ENCODE data around the gene FAM13A. TPM values are rescaled to one million over a fixed set of nuclear protein-coding genes. Genes with fewer than 3 reads are reported as not detected.

Gene FAM13A
- total RNA-seq, 1 donor from 2014 or later, result 57.7 TPM

DNA sequence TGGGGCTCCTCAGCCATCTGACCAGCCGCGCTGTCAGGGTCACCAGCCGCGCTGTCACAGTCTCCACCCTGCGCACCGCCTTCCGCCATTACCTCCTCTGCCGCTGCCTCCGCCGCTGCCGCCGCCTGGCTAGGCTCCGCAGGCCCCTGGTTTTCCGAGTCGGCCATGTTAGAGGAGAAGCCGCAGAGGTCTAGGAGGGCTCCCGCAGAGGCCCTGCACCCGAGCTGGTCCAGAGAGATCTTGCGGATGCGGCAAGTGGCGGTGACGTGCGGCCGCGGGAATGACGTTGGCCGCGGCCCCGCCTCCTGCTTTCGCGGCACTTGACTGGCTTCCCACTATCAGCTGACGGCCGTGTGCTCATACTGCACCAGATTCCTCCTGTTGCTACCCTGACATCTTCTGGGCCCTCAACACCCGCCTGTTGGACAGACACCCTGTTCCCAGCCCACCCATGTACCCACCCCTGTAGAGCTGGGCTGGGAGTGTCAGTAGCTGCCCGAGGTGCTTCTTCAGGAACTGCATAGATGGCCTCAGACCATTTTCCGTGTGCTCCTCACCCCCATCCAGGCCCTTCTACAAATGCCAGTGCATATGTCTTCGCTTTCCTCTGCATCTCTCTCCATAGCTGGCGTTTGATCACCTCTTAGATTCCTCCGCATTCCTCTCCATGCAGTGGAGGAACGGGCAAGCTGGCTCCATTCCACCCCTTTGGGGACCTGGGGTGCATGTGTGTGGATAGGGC lies 359.2 kb downstream of the FAM13A start, which contains the start of gene NAP1L5:
TSS of gene NAP1L5 (minus strand) at position 242 of the 742 bp plus-strand sequence. CDS start at position 167, 75 bp downstream.
- no peak for DNase-seq (ENCODE audit: low spot score in 2 of 2, unreplicated experiment in 2 of 2)
- Mint-ChIP-seq H3K4me3 (peak within 1 kb of the TSS; percentile 80), H3K36me3 (no peaks in the 10 kb centered on the region), H3K9me3 (no peaks in the 10 kb centered on the region), H3K27me3 (ENCODE audit: low read depth) (no peaks in the 10 kb centered on the region), H3K4me1 (peaks cover 7% of the 10 kb centered on the region), H3K27ac (peak within 1 kb of the TSS; percentile 3)
- TF ChIP-seq, protein P1, sequence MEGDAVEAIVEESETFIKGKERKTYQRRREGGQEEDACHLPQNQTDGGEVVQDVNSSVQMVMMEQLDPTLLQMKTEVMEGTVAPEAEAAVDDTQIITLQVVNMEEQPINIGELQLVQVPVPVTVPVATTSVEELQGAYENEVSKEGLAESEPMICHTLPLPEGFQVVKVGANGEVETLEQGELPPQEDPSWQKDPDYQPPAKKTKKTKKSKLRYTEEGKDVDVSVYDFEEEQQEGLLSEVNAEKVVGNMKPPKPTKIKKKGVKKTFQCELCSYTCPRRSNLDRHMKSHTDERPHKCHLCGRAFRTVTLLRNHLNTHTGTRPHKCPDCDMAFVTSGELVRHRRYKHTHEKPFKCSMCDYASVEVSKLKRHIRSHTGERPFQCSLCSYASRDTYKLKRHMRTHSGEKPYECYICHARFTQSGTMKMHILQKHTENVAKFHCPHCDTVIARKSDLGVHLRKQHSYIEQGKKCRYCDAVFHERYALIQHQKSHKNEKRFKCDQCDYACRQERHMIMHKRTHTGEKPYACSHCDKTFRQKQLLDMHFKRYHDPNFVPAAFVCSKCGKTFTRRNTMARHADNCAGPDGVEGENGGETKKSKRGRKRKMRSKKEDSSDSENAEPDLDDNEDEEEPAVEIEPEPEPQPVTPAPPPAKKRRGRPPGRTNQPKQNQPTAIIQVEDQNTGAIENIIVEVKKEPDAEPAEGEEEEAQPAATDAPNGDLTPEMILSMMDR (IDR thresholded peaks at IDR 0.05; ENCODE audit: unreplicated experiment), result no peak

DNA sequence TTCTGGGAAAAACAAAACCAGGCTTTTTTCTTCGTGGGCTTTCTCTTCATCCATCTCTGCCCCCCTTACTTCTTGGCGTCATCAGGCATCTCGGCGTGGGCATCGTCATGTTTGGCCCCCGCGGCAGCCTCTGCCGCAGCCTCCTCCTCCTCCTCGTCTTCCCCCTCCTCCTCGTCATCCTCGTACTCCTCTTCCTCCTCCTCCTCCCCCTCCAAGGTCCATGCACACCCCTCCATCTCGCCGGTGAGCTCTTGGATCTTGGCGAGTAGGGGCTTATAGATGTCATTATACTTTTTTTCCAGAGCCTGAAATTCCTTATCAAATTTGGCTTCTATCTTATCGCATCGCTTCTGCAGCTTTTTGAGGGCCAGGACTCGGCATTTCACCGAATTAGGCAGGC lies 359.8 kb downstream of the FAM13A start:
- Mint-ChIP-seq H3K27me3 (ENCODE audit: low read depth) (no peaks in the 10 kb centered on the region), H3K9me3 (no peaks in the 10 kb centered on the region), H3K36me3 (no peaks in the 10 kb centered on the region), H3K27ac (no peak overlapping the region), H3K4me1 (peaks cover 7% of the 10 kb centered on the region), H3K4me3 (peak overlapping the region; percentile 80)
- DNase-seq (ENCODE audit: low spot score in 2 of 2, unreplicated experiment in 2 of 2), result no peak
- TF ChIP-seq, protein P1 (IDR thresholded peaks at IDR 0.05; ENCODE audit: unreplicated experiment), result no peak

DNA sequence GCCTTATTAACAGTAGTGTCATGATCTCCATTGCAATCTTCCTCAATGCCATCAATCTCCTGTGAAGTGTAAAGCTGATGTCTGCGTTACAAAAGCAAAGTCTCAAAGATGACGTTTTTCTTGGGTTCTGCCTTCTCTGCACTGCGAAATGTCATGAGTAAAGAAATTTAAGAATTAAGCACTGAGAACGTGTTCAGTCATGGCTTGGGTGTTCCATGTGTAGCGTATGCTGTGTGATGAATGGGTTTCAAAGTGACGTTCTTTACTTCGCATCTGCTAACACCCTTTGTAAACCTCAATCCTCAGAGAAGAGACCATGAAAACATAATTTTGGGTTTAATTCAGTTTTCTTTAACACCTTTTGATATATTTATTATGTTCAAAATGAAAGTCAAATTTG lies 360.4 kb downstream of the FAM13A start:
- Mint-ChIP-seq H3K4me3 (peak overlapping the region; percentile 80), H3K27ac (no peak overlapping the region), H3K27me3 (ENCODE audit: low read depth) (no peaks in the 10 kb centered on the region), H3K4me1 (peaks cover 7% of the 10 kb centered on the region), H3K36me3 (no peaks in the 10 kb centered on the region), H3K9me3 (no peaks in the 10 kb centered on the region)
- no peak for DNase-seq (ENCODE audit: low spot score in 2 of 2, unreplicated experiment in 2 of 2)
- TF ChIP-seq, protein P1 (IDR thresholded peaks at IDR 0.05; ENCODE audit: unreplicated experiment), result no peak

DNA sequence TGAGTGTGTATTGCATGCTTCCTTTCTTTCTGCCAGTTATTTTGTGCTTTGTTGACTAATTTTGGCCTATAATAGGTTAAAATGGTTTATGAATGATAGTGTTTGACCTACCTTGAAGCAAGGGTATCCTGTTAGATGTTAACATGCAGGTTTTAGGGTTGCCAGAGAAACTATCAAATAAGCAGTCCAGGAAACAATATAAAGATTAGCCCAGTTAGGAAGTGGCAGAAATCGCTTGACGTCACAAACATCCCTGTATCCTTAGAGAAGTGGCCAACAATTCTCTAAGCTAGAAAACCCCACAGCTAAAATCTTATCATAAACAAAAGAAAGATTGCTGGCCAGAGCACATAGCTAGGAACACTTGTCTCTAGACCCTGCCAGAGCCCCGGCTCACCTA lies 363.2 kb downstream of the FAM13A start:
- H3K9me3 Mint-ChIP-seq, result no peaks in the 10 kb centered on the region
- peaks cover 6% of the 10 kb centered on the region for H3K36me3 Mint-ChIP-seq
- no peak overlapping the region for H3K4me3 Mint-ChIP-seq
- DNase-seq (ENCODE audit: low spot score in 2 of 2, unreplicated experiment in 2 of 2), result no peak
- no peaks in the 10 kb centered on the region for H3K27me3 Mint-ChIP-seq (ENCODE audit: low read depth)
- peaks cover 7% of the 10 kb centered on the region for H3K4me1 Mint-ChIP-seq
- TF ChIP-seq, protein P1 (IDR thresholded peaks at IDR 0.05; ENCODE audit: unreplicated experiment), result no peak
- no peak overlapping the region for H3K27ac Mint-ChIP-seq

DNA sequence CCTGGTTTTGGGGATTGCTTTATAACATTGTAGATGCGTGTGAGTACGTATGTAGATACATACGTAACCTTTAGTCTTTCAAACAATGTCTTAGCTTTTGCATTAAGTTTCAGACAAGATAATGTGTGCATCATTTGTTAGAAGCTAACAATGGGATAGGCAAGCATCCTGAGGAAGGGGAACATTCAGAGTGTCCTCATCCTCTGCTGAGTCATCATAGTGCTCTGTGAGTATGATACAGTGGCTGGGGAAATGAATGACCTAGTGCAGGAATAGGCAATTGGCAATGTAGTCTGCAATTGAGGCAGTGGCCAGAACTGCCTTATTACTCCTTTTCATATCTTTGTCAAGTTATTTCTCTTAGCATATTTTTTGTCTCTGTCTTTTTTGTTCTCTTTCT lies 366.6 kb downstream of the FAM13A start:
- Mint-ChIP-seq H3K9me3 (no peaks in the 10 kb centered on the region), H3K27me3 (ENCODE audit: low read depth) (no peaks in the 10 kb centered on the region), H3K4me3 (no peak overlapping the region), H3K36me3 (peaks cover 8% of the 10 kb centered on the region), H3K4me1 (no peaks in the 10 kb centered on the region), H3K27ac (no peak overlapping the region)
- no peak for DNase-seq (ENCODE audit: low spot score in 2 of 2, unreplicated experiment in 2 of 2)
- TF ChIP-seq, protein P1 (IDR thresholded peaks at IDR 0.05; ENCODE audit: unreplicated experiment), result no peak

Data from mesothelial cell of epicardium (in vitro differentiated cells).